ENCODE measurements around the gene PRAME.

DNA sequence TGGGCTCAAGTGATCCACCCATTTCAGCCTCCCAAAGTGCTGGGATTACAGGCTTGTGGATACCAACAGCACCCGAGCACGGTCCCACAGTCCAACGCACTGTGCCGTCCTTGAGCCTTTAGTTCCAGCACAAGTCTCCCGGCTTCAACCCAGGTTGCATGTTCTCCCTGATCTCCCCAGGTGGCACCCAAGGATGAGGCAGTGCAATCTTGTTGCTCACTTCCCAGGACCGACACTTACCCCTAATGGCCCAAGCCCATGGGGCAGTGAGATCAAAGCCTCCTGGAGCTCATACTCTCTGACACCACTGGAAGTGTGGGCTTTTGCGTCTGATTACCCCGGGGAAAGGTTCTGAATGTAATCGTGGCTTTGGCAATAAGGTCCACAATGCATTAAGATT is 3.5 kb downstream of the PRAME start:
- TF ChIP-seq, protein P1, sequence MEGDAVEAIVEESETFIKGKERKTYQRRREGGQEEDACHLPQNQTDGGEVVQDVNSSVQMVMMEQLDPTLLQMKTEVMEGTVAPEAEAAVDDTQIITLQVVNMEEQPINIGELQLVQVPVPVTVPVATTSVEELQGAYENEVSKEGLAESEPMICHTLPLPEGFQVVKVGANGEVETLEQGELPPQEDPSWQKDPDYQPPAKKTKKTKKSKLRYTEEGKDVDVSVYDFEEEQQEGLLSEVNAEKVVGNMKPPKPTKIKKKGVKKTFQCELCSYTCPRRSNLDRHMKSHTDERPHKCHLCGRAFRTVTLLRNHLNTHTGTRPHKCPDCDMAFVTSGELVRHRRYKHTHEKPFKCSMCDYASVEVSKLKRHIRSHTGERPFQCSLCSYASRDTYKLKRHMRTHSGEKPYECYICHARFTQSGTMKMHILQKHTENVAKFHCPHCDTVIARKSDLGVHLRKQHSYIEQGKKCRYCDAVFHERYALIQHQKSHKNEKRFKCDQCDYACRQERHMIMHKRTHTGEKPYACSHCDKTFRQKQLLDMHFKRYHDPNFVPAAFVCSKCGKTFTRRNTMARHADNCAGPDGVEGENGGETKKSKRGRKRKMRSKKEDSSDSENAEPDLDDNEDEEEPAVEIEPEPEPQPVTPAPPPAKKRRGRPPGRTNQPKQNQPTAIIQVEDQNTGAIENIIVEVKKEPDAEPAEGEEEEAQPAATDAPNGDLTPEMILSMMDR (IDR thresholded peaks at IDR 0.05; ENCODE audit: poor library complexity): no peak
- TF ChIP-seq EZH2phosphoT487 (IDR thresholded peaks at IDR 0.05; ENCODE audit: low read depth, severe bottlenecking, unreplicated experiment): no peak

Data from hepatocyte (in vitro differentiated cells).